Measurements from ENCODE around the gene VAV1. TPM values are rescaled to one million over a fixed set of nuclear protein-coding genes. Genes with fewer than 3 reads are reported as not detected.

Gene VAV1
- polyA plus RNA-seq, 2 of the 4 experiments (the other 2 are of a cell fraction): 5.6 to 7.5 TPM

GRCh38 chr19:6848986-6849385 is 76.5 kb downstream of the VAV1 start:
- TF ChIP-seq MAZ (IDR thresholded peaks at IDR 0.05; ENCODE audit: borderline replicate concordance, low read depth, low read length) (no peak), NFE2L2 (conservative IDR thresholded peaks at IDR 0.05; ENCODE audit: low read length) (no peak), HOXB13 (CRISPR knock-in tag; IDR thresholded peaks at IDR 0.05; ENCODE audit: low read depth) (no peak)
- H3K4me3 ChIP-seq: no peak overlapping the region
- H3K4me2 ChIP-seq: no peak overlapping the region
- no peak for ATAC-seq
- no peak overlapping the region for H3K27ac ChIP-seq
- no peaks in the 10 kb centered on the region for H3K9me3 ChIP-seq
- H3K4me1 ChIP-seq: no peaks in the 10 kb centered on the region
- no peak for DNase-seq (ENCODE audit: low read depth in 1 of 2, low spot score in 1 of 2)
- no peak for FAIRE-seq
- ChIA-PET POLR2A (interaction anchor here (0.6 kb wide), 1 partner anchor 650 kb away, joined by 4 read pairs; no protein-coding TSS in a partner anchor), CTCF (interaction anchor here (1.8 kb wide), 1 partner anchor 15 kb away, joined by 5 read pairs; no protein-coding TSS in a partner anchor)
- 65% methylated on average over 2 of the region's 3 CpGs for WGBS (ENCODE audit: missing lambda C conversion rate)

- ChIA-PET CTCF (interaction anchor here (1.8 kb wide), 1 partner anchor 14 kb away, joined by 5 read pairs; no protein-coding TSS in a partner anchor), POLR2A (interaction anchor here (0.7 kb wide), 1 partner anchor 1153 kb away, joined by 4 read pairs; no protein-coding TSS in a partner anchor)
- H3K4me3 ChIP-seq: no peak overlapping the region
- 94% methylated on average over 2 of the region's 2 CpGs for WGBS (ENCODE audit: missing lambda C conversion rate)
- no peak overlapping the region for H3K27ac ChIP-seq
- ATAC-seq (no peak), DNase-seq (ENCODE audit: low read depth in 1 of 2, low spot score in 1 of 2) (no peak), FAIRE-seq (no peak)
- H3K4me1 ChIP-seq: no peaks in the 10 kb centered on the region
- H3K4me2 ChIP-seq: no peak overlapping the region
- TF ChIP-seq CEBPB (IDR thresholded peaks at IDR 0.05) (no peak), RNF2 (IDR thresholded peaks at IDR 0.05; ENCODE audit: borderline replicate concordance, low read depth) (no peak), MAFK (IDR thresholded peaks at IDR 0.05; ENCODE audit: partially characterized antibody) (peak; percentile 59)
- H3K9me3 ChIP-seq: no peaks in the 10 kb centered on the region
These were observed 77.4 kb downstream of the VAV1 start for GRCh38 chr19:6849876-6850275.

GRCh38 chr19:6851359-6851758 is 78.9 kb downstream of the VAV1 start:
- H3K4me2 ChIP-seq: no peak overlapping the region
- TF ChIP-seq NPAS2 (CRISPR knock-in tag; IDR thresholded peaks at IDR 0.05; ENCODE audit: borderline replicate concordance) (no peak), ELK1 (IDR thresholded peaks at IDR 0.05; ENCODE audit: low read depth, low read length) (no peak), HDAC2 (IDR thresholded peaks at IDR 0.05) (no peak), CBX2 (IDR thresholded peaks at IDR 0.05; ENCODE audit: borderline replicate concordance, low read depth) (no peak), TFCP2L1 (CRISPR knock-in tag; IDR thresholded peaks at IDR 0.05) (no peak), ZNF302 (CRISPR knock-in tag; IDR thresholded peaks at IDR 0.05) (no peak), JUN (IDR thresholded peaks at IDR 0.05) (no peak), CBX8 (IDR thresholded peaks at IDR 0.05) (no peak), HES2 (IDR thresholded peaks at IDR 0.05) (no peak), NFE2L2 (conservative IDR thresholded peaks at IDR 0.05; ENCODE audit: low read length) (no peak), CEBPB (IDR thresholded peaks at IDR 0.05) (no peak), KDM5A (IDR thresholded peaks at IDR 0.05) (no peak), MAFK (IDR thresholded peaks at IDR 0.05; ENCODE audit: partially characterized antibody) (no peak), POLR2A (IDR thresholded peaks at IDR 0.05; ENCODE audit: low read length) (no peak), SREBF2 (IDR thresholded peaks at IDR 0.05) (no peak), SMC3 (IDR thresholded peaks at IDR 0.05) (no peak), EHF (CRISPR knock-in tag; IDR thresholded peaks at IDR 0.05) (no peak), TP53 (CRISPR knock-in tag; IDR thresholded peaks at IDR 0.05) (no peak)
- FAIRE-seq (no peak), ATAC-seq (no peak), DNase-seq (ENCODE audit: low read depth in 1 of 2, low spot score in 1 of 2) (no peak)
- H3K4me1 ChIP-seq: no peaks in the 10 kb centered on the region
- ChIA-PET CTCF (interaction anchor here (1.1 kb wide), 2 partner anchors 11 to 334 kb away, joined by 3 to 4 read pairs; no protein-coding TSS in a partner anchor), POLR2A (no interaction called here)
- H3K4me3 ChIP-seq: no peak overlapping the region
- 80% methylated on average over 1 of the region's 1 CpG for WGBS (ENCODE audit: missing lambda C conversion rate)
- no peaks in the 10 kb centered on the region for H3K9me3 ChIP-seq
- no peak overlapping the region for H3K27ac ChIP-seq

GRCh38 chr19:6852001-6852400 is 79.5 kb downstream of the VAV1 start:
- ATAC-seq: no peak
- Histone ChIP-seq H3K4me1 (no peaks in the 10 kb centered on the region), H3K4me2 (no peak overlapping the region), H3K27ac (no peak overlapping the region), H3K9me3 (no peaks in the 10 kb centered on the region), H3K4me3 (no peak overlapping the region)
- 100% methylated on average over 1 of the region's 1 CpG for WGBS (ENCODE audit: missing lambda C conversion rate)
- ChIA-PET POLR2A (no interaction called here), CTCF (interaction anchor here (1.1 kb wide), 2 partner anchors 10 to 334 kb away, joined by 3 to 4 read pairs; no protein-coding TSS in a partner anchor)
- TF ChIP-seq SREBF2 (IDR thresholded peaks at IDR 0.05): no peak
- TF ChIP-seq KDM5A (IDR thresholded peaks at IDR 0.05): no peak
- no peak for TF ChIP-seq RCOR1 (IDR thresholded peaks at IDR 0.05; ENCODE audit: low read depth, low read length)
- FAIRE-seq: no peak
- no peak for DNase-seq (ENCODE audit: low read depth in 1 of 2, low spot score in 1 of 2)

Data from A549 (cell line).